Measurements from ENCODE around the gene TROAP. TPM values are rescaled to one million over a fixed set of nuclear protein-coding genes. Genes with fewer than 3 reads are reported as not detected.

The TROAP gene
- total RNA-seq, 2 donors from 2014 or later: 60.5 to 87.4 TPM

DNA sequence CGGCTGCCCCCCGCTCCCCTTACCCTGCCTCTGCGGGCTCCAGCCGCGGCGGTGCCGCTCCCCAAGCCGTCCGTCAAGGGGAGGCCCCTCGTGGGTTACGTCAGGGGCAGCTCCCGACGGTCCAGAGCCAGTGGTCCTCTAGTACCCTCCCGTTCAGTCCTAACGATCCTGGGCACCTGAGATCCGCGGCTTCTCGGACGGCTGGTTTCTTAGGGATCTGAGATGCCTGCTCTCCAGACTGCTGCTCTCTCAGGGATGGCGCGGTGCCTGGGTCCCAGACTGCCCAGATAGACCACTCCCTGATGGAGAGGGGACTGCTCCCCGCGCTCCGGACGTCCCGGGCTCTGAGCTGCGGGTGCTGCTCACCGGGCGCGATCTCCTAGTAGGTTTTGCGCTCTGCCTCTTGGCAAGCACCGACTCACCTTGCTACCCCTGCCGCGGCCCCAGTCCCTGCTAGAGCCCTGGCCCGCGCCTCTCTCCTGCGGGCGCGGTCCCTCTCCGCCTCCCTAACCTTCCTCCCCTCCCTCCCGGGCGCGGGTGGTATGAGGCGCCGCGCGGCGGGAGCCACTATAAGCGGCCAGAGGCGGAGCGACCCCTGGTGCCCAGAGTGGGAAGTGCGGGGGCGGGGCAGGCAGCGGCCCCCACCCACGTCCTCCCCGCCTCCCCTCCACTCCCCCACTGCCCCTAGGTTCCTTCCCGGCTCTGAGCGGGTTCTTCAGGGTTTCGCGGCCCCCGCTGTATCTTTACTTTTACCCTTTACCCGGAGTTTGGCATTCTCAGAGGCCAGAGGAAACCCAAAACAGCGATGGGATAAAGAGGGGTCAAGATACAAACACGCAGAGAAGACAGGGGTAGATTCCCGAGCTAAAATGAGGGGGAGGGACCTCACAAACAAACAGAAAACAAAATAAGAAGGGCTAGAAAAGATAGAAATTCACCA is 13.9 kb downstream of the TROAP start, which contains the start of gene C1QL4:
TSS of gene C1QL4 (minus strand) at position 544 of the 940 bp plus-strand sequence. CDS start 711 bp downstream, outside the sequence.
- no peaks in the 10 kb centered on the region for H3K36me3 ChIP-seq (ENCODE audit: control insufficient read depth, insufficient read depth, low read length)
- Mint-ChIP-seq H3K27ac (no peak within 1 kb of the TSS), H3K4me3 (peak within 1 kb of the TSS; percentile 49), H3K4me1 (peaks cover 17% of the 10 kb centered on the region), H3K27me3 (ENCODE audit: insufficient read depth) (peaks cover 93% of the 10 kb centered on the region), H3K36me3 (ENCODE audit: low read depth) (no peaks in the 10 kb centered on the region), H3K9me3 (no peaks in the 10 kb centered on the region)
- H3K27ac ChIP-seq (ENCODE audit: low read depth, low read length): no peak within 1 kb of the TSS
- peak within 1 kb of the TSS; percentile 72 for H3K4me3 ChIP-seq (ENCODE audit: low read length)
- DNase-seq: peak; percentile 98
- no peaks in the 10 kb centered on the region for H3K4me1 ChIP-seq (ENCODE audit: control insufficient read depth, insufficient read depth, low read length)
- no peak within 1 kb of the TSS for H3K9ac ChIP-seq (ENCODE audit: extremely low read depth, low read length, poor library complexity, severe bottlenecking)
- WGBS, 2 experiments (ENCODE audit: insufficient coverage in 1 of 2, insufficient read length in 1 of 2): 3 to 4% methylated on average over 32 to 65 of the region's 65 CpGs
- H3K27me3 ChIP-seq (ENCODE audit: control insufficient read depth, insufficient read depth, low read length, poor library complexity, severe bottlenecking): peaks cover 100% of the 10 kb centered on the region
- H3K9me3 ChIP-seq (ENCODE audit: control insufficient read depth, low read length): no peaks in the 10 kb centered on the region
- TF ChIP-seq, protein P1, sequence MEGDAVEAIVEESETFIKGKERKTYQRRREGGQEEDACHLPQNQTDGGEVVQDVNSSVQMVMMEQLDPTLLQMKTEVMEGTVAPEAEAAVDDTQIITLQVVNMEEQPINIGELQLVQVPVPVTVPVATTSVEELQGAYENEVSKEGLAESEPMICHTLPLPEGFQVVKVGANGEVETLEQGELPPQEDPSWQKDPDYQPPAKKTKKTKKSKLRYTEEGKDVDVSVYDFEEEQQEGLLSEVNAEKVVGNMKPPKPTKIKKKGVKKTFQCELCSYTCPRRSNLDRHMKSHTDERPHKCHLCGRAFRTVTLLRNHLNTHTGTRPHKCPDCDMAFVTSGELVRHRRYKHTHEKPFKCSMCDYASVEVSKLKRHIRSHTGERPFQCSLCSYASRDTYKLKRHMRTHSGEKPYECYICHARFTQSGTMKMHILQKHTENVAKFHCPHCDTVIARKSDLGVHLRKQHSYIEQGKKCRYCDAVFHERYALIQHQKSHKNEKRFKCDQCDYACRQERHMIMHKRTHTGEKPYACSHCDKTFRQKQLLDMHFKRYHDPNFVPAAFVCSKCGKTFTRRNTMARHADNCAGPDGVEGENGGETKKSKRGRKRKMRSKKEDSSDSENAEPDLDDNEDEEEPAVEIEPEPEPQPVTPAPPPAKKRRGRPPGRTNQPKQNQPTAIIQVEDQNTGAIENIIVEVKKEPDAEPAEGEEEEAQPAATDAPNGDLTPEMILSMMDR (conservative IDR thresholded peaks at IDR 0.05): peak; percentile 100

DNA sequence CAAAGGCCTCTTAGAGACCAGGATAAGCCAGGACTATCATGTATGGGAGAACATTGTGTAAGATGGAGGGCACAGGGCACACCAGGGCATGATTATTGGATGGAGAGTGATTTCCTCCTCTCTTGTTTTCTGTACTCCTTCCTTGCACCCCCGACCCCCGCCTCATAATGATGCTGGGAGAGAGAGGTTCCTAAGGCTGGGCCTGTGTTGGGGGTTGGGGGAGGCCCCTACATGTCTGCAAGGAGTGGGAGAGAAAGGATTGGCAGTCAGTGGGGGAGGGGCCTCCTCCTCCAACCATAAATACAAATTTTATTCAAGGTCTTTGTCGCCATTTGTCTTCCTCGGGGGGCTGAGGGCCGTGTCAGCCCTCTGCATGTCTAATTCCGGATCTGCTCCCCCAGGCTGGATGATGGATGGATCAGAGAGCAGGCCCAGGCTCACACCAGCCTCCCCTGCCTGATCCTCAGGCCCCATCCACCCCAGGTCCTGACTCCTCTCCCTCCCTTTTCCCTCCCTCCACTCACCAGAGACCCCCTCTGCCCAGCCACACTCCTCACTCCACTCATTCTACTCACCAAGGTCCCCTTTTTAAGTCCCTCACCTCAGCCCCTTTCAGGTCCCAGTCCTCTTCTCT is 15.9 kb downstream of the TROAP start:
- TF ChIP-seq, protein P1 (conservative IDR thresholded peaks at IDR 0.05): no peak
- peaks cover 100% of the 10 kb centered on the region for H3K27me3 ChIP-seq (ENCODE audit: control insufficient read depth, insufficient read depth, low read length, poor library complexity, severe bottlenecking)
- Mint-ChIP-seq H3K36me3 (ENCODE audit: low read depth) (no peaks in the 10 kb centered on the region), H3K4me3 (no peak overlapping the region), H3K27me3 (ENCODE audit: insufficient read depth) (peaks cover 98% of the 10 kb centered on the region), H3K9me3 (no peaks in the 10 kb centered on the region), H3K4me1 (peaks cover 20% of the 10 kb centered on the region), H3K27ac (no peak overlapping the region)
- peak; percentile 58 for DNase-seq
- peaks cover 5% of the 10 kb centered on the region for H3K4me1 ChIP-seq (ENCODE audit: control insufficient read depth, insufficient read depth, low read length)
- no peaks in the 10 kb centered on the region for H3K36me3 ChIP-seq (ENCODE audit: control insufficient read depth, insufficient read depth, low read length)
- WGBS, 2 experiments (ENCODE audit: insufficient coverage in 1 of 2, insufficient read length in 1 of 2): 48 to 53% methylated on average over 3 to 6 of the region's 6 CpGs
- no peak overlapping the region for H3K4me3 ChIP-seq (ENCODE audit: low read length)
- H3K9me3 ChIP-seq (ENCODE audit: control insufficient read depth, low read length): no peaks in the 10 kb centered on the region
- H3K9ac ChIP-seq (ENCODE audit: extremely low read depth, low read length, poor library complexity, severe bottlenecking): no peak overlapping the region
- H3K27ac ChIP-seq (ENCODE audit: low read depth, low read length): peak overlapping the region; percentile 90

DNA sequence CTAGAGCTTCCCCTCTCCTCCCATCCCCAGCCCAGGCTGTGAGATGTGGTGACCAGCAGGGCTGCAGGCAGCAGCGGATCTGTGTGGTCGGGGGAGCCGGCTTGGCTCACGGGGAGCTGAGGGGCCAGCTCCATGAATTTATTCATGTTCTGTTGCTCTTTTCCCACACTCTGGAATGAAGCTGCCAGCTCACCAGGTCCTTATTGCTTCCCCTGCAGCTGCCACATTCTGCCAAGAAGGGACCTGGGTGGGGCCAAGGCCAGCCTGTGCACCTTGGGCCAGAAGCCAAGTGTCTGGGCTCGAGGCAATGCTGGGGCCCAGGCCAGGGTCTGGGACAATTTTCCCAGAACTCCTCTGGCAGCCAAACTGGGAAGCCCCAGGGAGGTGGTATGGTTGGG is 16.4 kb downstream of the TROAP start:
- Histone ChIP-seq H3K9me3 (ENCODE audit: control insufficient read depth, low read length) (no peaks in the 10 kb centered on the region), H3K27ac (ENCODE audit: low read depth, low read length) (peak overlapping the region; percentile 90), H3K27me3 (ENCODE audit: control insufficient read depth, insufficient read depth, low read length, poor library complexity, severe bottlenecking) (peaks cover 100% of the 10 kb centered on the region), H3K36me3 (ENCODE audit: control insufficient read depth, insufficient read depth, low read length) (no peaks in the 10 kb centered on the region), H3K4me3 (ENCODE audit: low read length) (no peak overlapping the region), H3K4me1 (ENCODE audit: control insufficient read depth, insufficient read depth, low read length) (peaks cover 5% of the 10 kb centered on the region), H3K9ac (ENCODE audit: extremely low read depth, low read length, poor library complexity, severe bottlenecking) (no peak overlapping the region)
- Mint-ChIP-seq H3K27ac (no peak overlapping the region), H3K27me3 (ENCODE audit: insufficient read depth) (peaks cover 99% of the 10 kb centered on the region), H3K4me1 (peaks cover 20% of the 10 kb centered on the region), H3K36me3 (ENCODE audit: low read depth) (no peaks in the 10 kb centered on the region), H3K4me3 (no peak overlapping the region), H3K9me3 (no peaks in the 10 kb centered on the region)
- 38 to 40% methylated on average over 1 to 5 of the region's 5 CpGs for WGBS, 2 experiments (ENCODE audit: insufficient coverage in 1 of 2, insufficient read length in 1 of 2)
- peak; percentile 86 for DNase-seq
- TF ChIP-seq, protein P1 (conservative IDR thresholded peaks at IDR 0.05): no peak

Measured in endodermal cell (in vitro differentiated cells).